Activated T-cell treated with anti-CD3 and anti-CD28 coated beads for 48 hours (primary cell): ENCODE measurements around the gene SNX20.

Source experiments
- DNase-seq: peaks from one replicate; pipeline ENCODE4 v3.0.0-alpha.2; 2020; ENCODE audit warnings: low read depth

The SNX20 gene

DNA sequence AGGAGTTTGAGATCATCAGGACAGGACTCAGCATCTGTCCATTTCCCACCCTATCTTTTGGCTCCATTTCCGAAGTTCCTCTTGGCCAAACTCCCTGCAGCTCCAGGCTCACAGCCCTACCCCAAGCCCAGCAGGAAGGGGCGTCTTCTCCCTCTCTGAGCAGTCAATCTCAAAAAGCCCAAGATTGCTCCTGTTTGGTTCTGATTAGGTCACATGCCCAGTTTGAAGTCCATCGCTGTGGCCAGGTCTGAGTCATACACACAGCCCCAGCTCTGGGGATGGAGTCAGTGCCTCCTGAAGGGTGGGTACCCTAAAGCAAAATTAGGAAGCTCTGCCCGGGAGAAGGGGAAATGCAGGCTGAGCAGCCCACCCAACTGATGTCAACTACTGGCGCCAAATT, 23.9 kb downstream of the SNX20 start:
- no peak for DNase-seq

- DNase-seq: no peak
Observed at GRCh38 chr16:50655558-50656055, 25.5 kb downstream of the SNX20 start.

- no peak for DNase-seq
Observed at GRCh38 chr16:50653633-50654519, 27.2 kb downstream of the SNX20 start.

DNA sequence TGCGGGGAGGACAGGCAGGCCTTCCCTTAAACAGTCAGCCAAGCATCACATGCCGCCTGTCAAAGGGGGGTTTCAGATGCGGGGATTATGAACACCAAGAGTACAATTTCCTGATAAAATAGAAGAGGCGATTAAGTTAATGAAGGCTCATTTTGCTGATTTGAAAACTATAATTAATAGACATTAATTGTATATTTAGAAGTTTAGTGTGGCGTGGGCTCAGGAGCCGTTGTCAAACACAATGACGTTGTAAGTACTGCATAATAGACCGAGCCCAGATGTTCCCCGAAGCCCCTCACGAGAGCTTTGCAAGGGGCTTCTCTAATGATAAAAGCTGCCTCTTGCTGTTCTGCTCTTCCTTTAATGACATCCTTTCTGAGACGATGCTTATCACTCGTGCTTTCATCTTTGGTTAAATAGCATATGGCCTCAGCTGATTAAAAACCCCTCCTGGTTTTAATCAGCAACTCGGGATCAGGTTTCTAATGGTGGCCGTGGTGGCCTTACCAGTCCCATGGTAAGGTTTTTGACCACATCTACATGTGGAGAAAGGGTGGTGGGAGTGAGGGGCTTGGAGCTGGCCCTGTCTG, 28.2 kb downstream of the SNX20 start:
- DNase-seq: no peak

DNA sequence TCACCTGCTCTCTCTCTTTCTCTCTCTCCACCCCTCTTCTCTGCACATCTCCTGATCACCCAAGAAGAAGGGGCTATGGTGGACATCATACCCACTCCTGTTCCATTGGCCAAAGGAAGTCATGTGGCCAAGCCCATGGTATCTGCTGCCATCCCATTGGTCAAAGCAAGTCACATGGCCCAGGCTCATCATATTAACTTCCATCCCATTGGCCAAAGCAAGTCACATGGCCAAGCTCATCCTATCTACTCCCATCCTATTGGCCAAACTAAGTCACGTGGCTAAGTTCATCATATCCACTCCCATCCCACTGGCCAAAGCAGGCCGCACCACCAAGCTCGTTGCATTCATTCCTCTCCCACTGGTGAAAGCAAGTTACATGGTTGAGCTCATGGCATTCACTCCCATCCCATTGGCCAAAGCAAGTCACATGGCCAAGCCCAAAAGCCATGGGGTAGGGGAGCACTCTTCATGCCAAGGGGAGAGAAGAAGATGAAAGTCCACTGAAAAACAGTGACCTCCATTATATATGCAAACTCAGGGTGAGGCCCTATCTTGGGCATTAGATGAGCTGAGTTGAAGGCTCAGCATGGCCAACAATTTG, 29.2 kb downstream of the SNX20 start:
- DNase-seq: no peak

GRCh38 chr16:50646345-50646744, 34.8 kb downstream of the SNX20 start:
- DNase-seq: no peak

GRCh38 chr16:50645563-50646220, 35.4 kb downstream of the SNX20 start:
- DNase-seq: no peak

DNA sequence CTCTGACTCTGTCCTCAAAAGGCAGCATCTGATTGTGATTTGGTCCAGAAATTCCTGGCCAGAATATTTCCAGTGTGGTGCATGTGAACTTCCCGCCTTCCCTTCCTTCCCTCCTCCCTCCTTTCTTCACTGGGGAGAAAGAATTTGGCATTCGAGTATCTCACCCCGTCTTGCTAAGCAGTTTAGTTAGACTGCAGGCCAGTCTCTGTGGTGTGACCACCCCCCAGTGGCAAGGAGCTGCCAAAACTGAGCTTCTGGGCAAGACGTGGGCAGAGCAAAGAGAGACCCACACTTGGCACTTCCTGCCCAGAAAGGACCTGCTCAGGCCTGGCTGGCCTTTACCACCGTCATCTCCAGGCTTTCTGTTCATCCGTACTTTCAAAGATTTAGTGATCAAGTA, 36.4 kb downstream of the SNX20 start:
- no peak for DNase-seq

- no peak for DNase-seq
Observed at GRCh38 chr16:50644245-50644644, 36.9 kb downstream of the SNX20 start.

DNA sequence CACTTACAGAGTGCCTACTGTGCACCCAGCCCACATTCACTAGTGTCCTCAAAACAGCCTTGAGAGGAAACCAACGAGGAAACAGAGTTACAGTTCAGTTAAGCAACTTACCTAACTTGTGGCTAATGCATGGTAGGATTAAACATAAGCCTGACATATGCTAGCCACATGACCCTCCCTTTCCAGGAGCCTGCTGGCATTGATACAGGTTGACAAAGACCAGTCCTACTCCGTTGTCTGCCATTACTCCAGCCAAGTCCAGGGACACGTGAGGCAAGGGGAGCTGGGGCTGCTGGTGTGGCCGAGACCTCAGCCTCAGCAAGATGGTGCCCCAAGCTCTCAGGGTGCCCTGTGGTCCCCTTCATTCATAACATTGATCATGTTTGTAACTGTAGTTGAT, 37.9 kb downstream of the SNX20 start:
- no peak for DNase-seq

GRCh38 chr16:50642349-50642748, 38.8 kb downstream of the SNX20 start:
- DNase-seq: no peak

DNA sequence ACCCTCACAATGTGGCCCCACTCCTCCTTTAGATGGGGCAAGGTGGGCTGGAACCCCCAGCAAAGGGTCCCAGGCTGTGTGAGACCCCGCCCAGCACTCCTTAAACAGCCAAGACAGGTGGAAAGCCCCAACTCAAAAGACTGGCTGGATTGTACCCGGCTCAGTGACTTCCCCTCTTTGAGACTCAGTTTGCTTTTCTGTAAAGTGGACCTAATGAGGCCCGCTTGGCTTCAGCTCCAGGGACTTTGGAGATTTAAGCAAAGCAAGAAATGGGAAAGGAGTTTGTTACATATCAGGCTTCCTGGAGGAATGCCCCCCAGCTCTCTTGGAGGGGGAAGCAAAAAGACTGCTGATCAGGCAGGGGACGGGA, 39.3 kb downstream of the SNX20 start:
- DNase-seq: no peak

- no peak for DNase-seq
Observed at GRCh38 chr16:50640919-50641817, 39.9 kb downstream of the SNX20 start.

GRCh38 chr16:50640391-50640790, 40.7 kb downstream of the SNX20 start:
- DNase-seq: no peak

- no peak for DNase-seq
Observed at GRCh38 chr16:50638816-50639670, 42.1 kb downstream of the SNX20 start.

DNA sequence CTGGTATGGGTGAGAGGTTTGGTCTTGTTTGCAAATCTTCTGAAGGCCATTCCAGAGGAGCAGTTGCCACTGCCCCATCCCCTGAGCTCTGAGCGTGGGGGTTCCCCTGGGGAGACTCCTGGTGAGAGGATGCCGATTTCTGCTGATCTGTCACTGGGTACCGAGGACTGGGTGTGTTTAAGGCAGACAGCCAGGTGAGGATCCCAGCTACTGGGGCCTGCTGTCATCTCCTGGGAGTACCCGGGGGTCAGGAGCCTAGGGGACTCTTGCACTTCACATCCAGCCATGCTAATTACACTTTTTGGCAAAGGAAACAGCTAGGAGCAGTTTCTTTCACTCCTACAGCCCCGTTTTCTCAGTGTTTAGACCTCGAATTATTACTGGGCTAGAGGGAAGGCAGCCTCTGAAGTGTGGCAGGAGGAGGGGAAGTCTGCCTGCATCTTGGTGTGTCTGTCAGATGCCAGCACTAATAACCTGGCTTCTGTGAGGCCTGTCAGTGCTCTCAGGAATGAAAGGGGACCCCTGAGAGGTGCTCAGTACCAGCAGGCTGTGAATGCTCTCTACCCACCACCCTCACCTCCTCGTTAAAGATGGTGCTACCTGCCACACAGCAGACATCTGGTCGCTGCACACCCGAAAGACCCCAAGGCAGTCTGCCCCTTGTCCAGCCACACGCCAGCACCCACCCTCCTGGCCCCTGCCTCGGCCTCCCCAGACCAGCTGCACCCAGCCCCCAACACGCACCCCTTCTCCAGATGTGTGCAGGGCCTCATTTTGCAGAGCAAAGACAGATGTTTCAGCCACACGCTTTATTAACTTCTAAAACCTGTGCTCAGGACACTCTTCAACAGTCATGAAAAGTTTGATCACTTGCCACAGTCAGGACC, 43.2 kb downstream of the SNX20 start:
- no peak for DNase-seq

DNA sequence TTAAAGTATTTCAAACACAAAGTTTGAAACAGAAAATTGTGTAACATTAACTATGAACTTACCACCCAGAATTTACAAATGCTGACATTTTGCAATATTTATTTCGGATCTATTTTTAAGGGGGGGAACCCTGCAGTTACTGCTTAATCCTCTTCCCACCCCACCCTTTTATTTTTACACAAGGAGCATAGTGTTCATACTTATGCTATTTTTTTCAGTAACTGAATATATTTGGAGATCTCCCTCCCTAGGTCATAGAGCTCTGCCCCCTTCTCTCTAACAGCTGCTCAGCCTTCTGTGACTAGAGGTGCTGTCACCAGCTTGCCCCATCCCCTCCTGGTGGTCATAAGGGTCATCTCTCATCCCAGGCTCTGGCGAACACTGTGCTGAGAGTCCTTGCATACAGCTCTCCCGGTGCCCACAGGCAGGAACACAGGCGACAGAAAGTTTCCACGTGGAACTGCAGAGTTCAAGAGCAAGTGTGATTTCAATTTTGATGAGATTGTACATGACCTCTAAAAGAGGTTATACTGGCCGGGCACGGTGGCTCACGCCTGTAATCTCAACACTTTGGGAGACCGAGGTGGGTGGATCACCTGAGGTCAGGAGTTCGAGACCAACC, 44.2 kb downstream of the SNX20 start:
- DNase-seq: no peak

DNA sequence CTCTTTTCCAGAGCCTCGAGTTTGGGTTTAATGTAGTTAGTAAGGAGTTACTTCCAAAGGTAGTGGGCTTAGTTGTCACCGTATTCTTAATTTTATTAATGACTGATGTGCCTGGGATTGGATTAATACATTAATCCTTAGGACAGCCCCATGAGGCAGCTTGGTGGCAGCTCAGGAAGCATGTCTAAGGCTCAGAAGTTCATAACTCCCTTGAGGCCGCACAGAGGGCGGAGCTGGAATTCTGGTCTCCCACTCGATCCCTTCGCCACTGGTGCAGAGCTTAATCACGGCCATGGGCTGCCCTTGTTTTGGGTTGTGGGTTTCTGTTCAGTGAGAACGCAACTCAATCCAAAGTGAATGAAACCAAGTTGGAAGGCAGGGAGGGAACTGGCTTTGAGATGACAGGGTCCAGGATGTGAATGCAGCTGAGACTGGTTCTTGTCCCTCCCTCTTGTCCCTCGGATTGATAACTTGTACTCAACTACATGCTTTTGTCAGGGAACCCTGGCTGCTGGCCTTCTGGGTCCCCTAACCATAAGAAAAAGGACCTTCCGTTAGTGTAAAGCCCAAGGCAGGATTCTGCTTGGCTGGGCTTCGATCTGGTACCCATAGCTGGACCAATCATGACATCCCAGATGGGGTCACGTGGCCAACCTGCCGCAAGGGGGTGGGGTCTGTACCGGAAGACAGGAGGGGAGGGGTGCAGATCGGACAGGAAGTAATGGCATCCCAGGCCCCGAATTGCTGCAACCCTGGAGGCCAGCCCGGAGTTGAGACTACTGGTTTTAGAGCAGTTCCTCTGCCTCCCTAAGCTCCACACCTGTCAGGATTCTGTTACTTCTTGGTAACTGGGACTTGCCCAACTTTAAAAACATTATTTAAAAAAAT, 45.4 kb downstream of the SNX20 start:
- DNase-seq: peak; percentile 15
